Measurements from ENCODE around the gene CFAP46. TPM values are rescaled to one million over a fixed set of nuclear protein-coding genes. Genes with fewer than 3 reads are reported as not detected.

The CFAP46 gene
- total and polyA plus RNA-seq, 2 donors (not counting 1 experiment from before 2014, with no cell fraction given), result 0.07 TPM; not detected in 1

GRCh38 chr10:132763545-132763944 lies 178.8 kb downstream of the CFAP46 start:
- Mint-ChIP-seq H3K9me3 (ENCODE audit: insufficient read depth) (no peaks in the 10 kb centered on the region), H3K4me3 (no peak overlapping the region), H3K27ac (no peak overlapping the region), H3K27me3 (no peaks in the 10 kb centered on the region), H3K4me1 (no peaks in the 10 kb centered on the region)
- 97% methylated on average over 5 of the region's 5 CpGs for WGBS (ENCODE audit: insufficient coverage)
- ChIA-PET CTCF (no interaction called here), POLR2A (no interaction called here)
- Histone ChIP-seq H3K79me2 (ENCODE audit: control insufficient read depth, insufficient read depth, low read length) (no peaks in the 10 kb centered on the region), H3K36me3 (replicated peaks in 1 of 2; ENCODE audit: control extremely low read depth in 1 of 2, control insufficient read depth in 1 of 2, extremely low read depth in 1 of 2, insufficient read depth in 2 of 2, low read length in 1 of 2) (peaks cover 0 to 33% of the 10 kb centered on the region in 2 experiments), H3K27ac (ENCODE audit: low read length in 2 of 2) (no peak overlapping the region), H3K4me1 (ENCODE audit: control insufficient read depth in 2 of 2, insufficient read depth in 2 of 2, low read length in 2 of 2) (no peaks in the 10 kb centered on the region), H2AFZ (ENCODE audit: insufficient read depth, low read depth, low read length, poor library complexity, severe bottlenecking) (no peak overlapping the region), H4K20me1 (ENCODE audit: control insufficient read depth, insufficient read depth, low read length, poor library complexity, severe bottlenecking) (no peaks in the 10 kb centered on the region), H3K4me3 (ENCODE audit: control extremely low read depth in 1 of 5, extremely low read depth in 1 of 5, insufficient read depth in 1 of 5, low read depth in 2 of 5, low read length in 4 of 5) (no peak overlapping the region), H3K4me2 (replicated peaks; ENCODE audit: low read depth, low read length, poor library complexity, severe bottlenecking) (no peak overlapping the region), H3K27me3 (replicated peaks in 1 of 4; ENCODE audit: control extremely low read depth in 1 of 4, control insufficient read depth in 3 of 4, insufficient read depth in 4 of 4, low read length in 3 of 4) (no peaks in the 10 kb centered on the region), H3K9ac (ENCODE audit: low read length) (no peak overlapping the region), H3K9me3 (ENCODE audit: control extremely low read depth in 1 of 3, control insufficient read depth in 2 of 3, insufficient read depth in 1 of 3, low read length in 2 of 3) (peaks cover 0 to 29% (median 0%) of the 10 kb centered on the region in 3 donors)
- intact Hi-C loops (cut with micrococcal nuclease), result no loop called here
- DNase-seq (no peak), ATAC-seq (ENCODE audit: low read depth) (no peak)
- no peak for TF ChIP-seq CTCF (IDR thresholded peaks at IDR 0.05)
- TF ChIP-seq EZH2 (IDR thresholded peaks at IDR 0.05; ENCODE audit: borderline replicate concordance, insufficient read depth, low read depth, low read length, poor library complexity, severe bottlenecking), result no peak

GRCh38 chr10:132762267-132762666 lies 180.1 kb downstream of the CFAP46 start:
- DNase-seq, result no peak
- Mint-ChIP-seq H3K27ac (no peak overlapping the region), H3K9me3 (ENCODE audit: insufficient read depth) (no peaks in the 10 kb centered on the region), H3K4me3 (no peak overlapping the region), H3K27me3 (no peaks in the 10 kb centered on the region), H3K4me1 (no peaks in the 10 kb centered on the region)
- Histone ChIP-seq H3K27ac (ENCODE audit: low read length in 2 of 2) (no peak overlapping the region), H3K36me3 (replicated peaks in 1 of 2; ENCODE audit: control extremely low read depth in 1 of 2, control insufficient read depth in 1 of 2, extremely low read depth in 1 of 2, insufficient read depth in 2 of 2, low read length in 1 of 2) (peaks cover 0 to 27% of the 10 kb centered on the region in 2 experiments), H3K79me2 (ENCODE audit: control insufficient read depth, insufficient read depth, low read length) (no peaks in the 10 kb centered on the region), H2AFZ (ENCODE audit: insufficient read depth, low read depth, low read length, poor library complexity, severe bottlenecking) (no peak overlapping the region), H3K4me1 (ENCODE audit: control insufficient read depth in 2 of 2, insufficient read depth in 2 of 2, low read length in 2 of 2) (no peaks in the 10 kb centered on the region), H3K27me3 (replicated peaks in 1 of 4; ENCODE audit: control extremely low read depth in 1 of 4, control insufficient read depth in 3 of 4, insufficient read depth in 4 of 4, low read length in 3 of 4) (no peaks in the 10 kb centered on the region), H3K4me2 (replicated peaks; ENCODE audit: low read depth, low read length, poor library complexity, severe bottlenecking) (no peak overlapping the region), H3K4me3 (ENCODE audit: control extremely low read depth in 1 of 5, extremely low read depth in 1 of 5, insufficient read depth in 1 of 5, low read depth in 2 of 5, low read length in 4 of 5) (no peak overlapping the region), H4K20me1 (ENCODE audit: control insufficient read depth, insufficient read depth, low read length, poor library complexity, severe bottlenecking) (no peaks in the 10 kb centered on the region), H3K9ac (ENCODE audit: low read length) (no peak overlapping the region), H3K9me3 (ENCODE audit: control extremely low read depth in 1 of 3, control insufficient read depth in 2 of 3, insufficient read depth in 1 of 3, low read length in 2 of 3) (peaks cover 0 to 17% (median 0%) of the 10 kb centered on the region in 3 donors)
- 93% methylated on average over 3 of the region's 6 CpGs for WGBS (ENCODE audit: insufficient coverage)
- POLR2A ChIA-PET, result no interaction called here
- no peak for TF ChIP-seq CTCF (IDR thresholded peaks at IDR 0.05)
- no peak for TF ChIP-seq EZH2 (IDR thresholded peaks at IDR 0.05; ENCODE audit: borderline replicate concordance, insufficient read depth, low read depth, low read length, poor library complexity, severe bottlenecking)
- CTCF ChIA-PET, result no interaction called here
- no peak for ATAC-seq (ENCODE audit: low read depth)
- intact Hi-C loops (cut with micrococcal nuclease), result no loop called here
